SU-DHL-6 (cell line): ENCODE measurements around the gene NCKAP5.

Experiments used
- H2AFZ ChIP-seq: fragments of 200-600 bp; sonication (generic); 2 replicates; pipeline ENCODE4 v1.6.1; 2014; ENCODE audit warnings: low read depth, mild to moderate bottlenecking, moderate library complexity, mixed read lengths, antibody characterized with exemption, low read length; ENCODE audit not compliant: severe bottlenecking
- H3F3A ChIP-seq: fragments of 200-600 bp; shearing (Covaris generic); 2 replicates; pipeline ENCODE4 v1.6.0; 2016; ENCODE audit warnings: antibody characterized with exemption, mild to moderate bottlenecking; ENCODE audit not compliant: insufficient read depth
- H3K27ac ChIP-seq: fragments of 200-600 bp; sonication (generic); 2 replicates; pipeline ENCODE4 v1.5.1; 2016; ENCODE audit warnings: low read depth, mild to moderate bottlenecking, low read length, moderate library complexity, mixed read lengths
- H3K27me3 ChIP-seq: fragments of 200-600 bp; sonication (generic), shearing (Covaris generic); 2 replicates; pipeline ENCODE4 v1.6.0; 2014; ENCODE audit warnings: mild to moderate bottlenecking, low read length
- H3K36me3 ChIP-seq: fragments of 200-600 bp; sonication (generic); 2 replicates; pipeline ENCODE4 v1.6.1; 2014; ENCODE audit warnings: mild to moderate bottlenecking, low read length, mixed read lengths
- H3K4me2 ChIP-seq: fragments of 300-600, 200-600 bp; shearing (Covaris generic), sonication (generic); 2 replicates; pipeline ENCODE4 v1.6.0; 2014; ENCODE audit warnings: low read length, low read depth, mild to moderate bottlenecking; ENCODE audit not compliant: poor library complexity, severe bottlenecking
- H3K4me3 ChIP-seq: fragments of 200-600 bp; sonication (generic); 2 replicates; pipeline ENCODE4 v1.5.1; 2014; ENCODE audit warnings: antibody characterized with exemption, low read length, mild to moderate bottlenecking, mixed read lengths; ENCODE audit not compliant: insufficient read depth, poor library complexity, severe bottlenecking
- H3K79me2 ChIP-seq: fragments of 200-600 bp; sonication (generic); 2 replicates; pipeline ENCODE4 v1.6.1; 2014; ENCODE audit warnings: mild to moderate bottlenecking, low read length, moderate library complexity; ENCODE audit not compliant: insufficient read depth
- H3K9ac ChIP-seq: fragments of 200-600 bp; sonication (generic); 2 replicates; pipeline ENCODE4 v1.7.0; 2014; ENCODE audit warnings: mild to moderate bottlenecking, low read length
- H3K9me2 ChIP-seq: fragments of 200-600 bp; sonication (generic); replicated peaks from 2 replicates; pipeline ENCODE4 v1.6.1; 2014; ENCODE audit warnings: low read length; ENCODE audit not compliant: insufficient read depth
- H3K9me3 ChIP-seq: fragments of 200-600 bp; sonication (generic); 2 replicates; pipeline ENCODE4 v1.6.1; 2014; ENCODE audit warnings: low read length, mixed read lengths; ENCODE audit not compliant: insufficient read depth
- H4K20me1 ChIP-seq: fragments of 200-600 bp; sonication (generic); 2 replicates; pipeline ENCODE4 v1.6.1; 2014; ENCODE audit warnings: low read depth, mild to moderate bottlenecking, antibody characterized with exemption, low read length, moderate library complexity, mixed read lengths
- EZH2phosphoT487 ChIP-seq: fragments of 200-600 bp; sonication (generic), shearing (Covaris generic); conservative IDR thresholded peaks from 2 replicates; pipeline ENCODE4 v1.6.1; 2018; ENCODE audit warnings: mild to moderate bottlenecking, antibody characterized with exemption, low read length, moderate library complexity, mixed read lengths
- TF ChIP-seq, protein P1 (sequence below): fragments of 200-600 bp; sonication (generic); IDR thresholded peaks from one replicate; pipeline ENCODE4 v1.5.1; 2017; ENCODE audit warnings: antibody characterized with exemption, mild to moderate bottlenecking, low read length, moderate library complexity; ENCODE audit not compliant: insufficient read depth, poor library complexity, severe bottlenecking

Gene NCKAP5

GRCh38 chr2:133408671-133409070, 159.6 kb downstream of the NCKAP5 start:
- TF ChIP-seq, protein P1, sequence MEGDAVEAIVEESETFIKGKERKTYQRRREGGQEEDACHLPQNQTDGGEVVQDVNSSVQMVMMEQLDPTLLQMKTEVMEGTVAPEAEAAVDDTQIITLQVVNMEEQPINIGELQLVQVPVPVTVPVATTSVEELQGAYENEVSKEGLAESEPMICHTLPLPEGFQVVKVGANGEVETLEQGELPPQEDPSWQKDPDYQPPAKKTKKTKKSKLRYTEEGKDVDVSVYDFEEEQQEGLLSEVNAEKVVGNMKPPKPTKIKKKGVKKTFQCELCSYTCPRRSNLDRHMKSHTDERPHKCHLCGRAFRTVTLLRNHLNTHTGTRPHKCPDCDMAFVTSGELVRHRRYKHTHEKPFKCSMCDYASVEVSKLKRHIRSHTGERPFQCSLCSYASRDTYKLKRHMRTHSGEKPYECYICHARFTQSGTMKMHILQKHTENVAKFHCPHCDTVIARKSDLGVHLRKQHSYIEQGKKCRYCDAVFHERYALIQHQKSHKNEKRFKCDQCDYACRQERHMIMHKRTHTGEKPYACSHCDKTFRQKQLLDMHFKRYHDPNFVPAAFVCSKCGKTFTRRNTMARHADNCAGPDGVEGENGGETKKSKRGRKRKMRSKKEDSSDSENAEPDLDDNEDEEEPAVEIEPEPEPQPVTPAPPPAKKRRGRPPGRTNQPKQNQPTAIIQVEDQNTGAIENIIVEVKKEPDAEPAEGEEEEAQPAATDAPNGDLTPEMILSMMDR: no peak
- no peak for TF ChIP-seq EZH2phosphoT487
- H3F3A ChIP-seq: no peaks in the 10 kb centered on the region
- no peaks in the 10 kb centered on the region for H3K9me3 ChIP-seq
- no peaks in the 10 kb centered on the region for H3K79me2 ChIP-seq
- no peaks in the 10 kb centered on the region for H3K36me3 ChIP-seq
- H3K27ac ChIP-seq: no peak overlapping the region
- H3K9me2 ChIP-seq: no peaks in the 10 kb centered on the region
- no peak overlapping the region for H3K4me3 ChIP-seq
- H4K20me1 ChIP-seq: no peaks in the 10 kb centered on the region
- H3K4me2 ChIP-seq: no peak overlapping the region
- no peak overlapping the region for H3K9ac ChIP-seq
- H2AFZ ChIP-seq: no peak overlapping the region
- no peaks in the 10 kb centered on the region for H3K27me3 ChIP-seq

DNA sequence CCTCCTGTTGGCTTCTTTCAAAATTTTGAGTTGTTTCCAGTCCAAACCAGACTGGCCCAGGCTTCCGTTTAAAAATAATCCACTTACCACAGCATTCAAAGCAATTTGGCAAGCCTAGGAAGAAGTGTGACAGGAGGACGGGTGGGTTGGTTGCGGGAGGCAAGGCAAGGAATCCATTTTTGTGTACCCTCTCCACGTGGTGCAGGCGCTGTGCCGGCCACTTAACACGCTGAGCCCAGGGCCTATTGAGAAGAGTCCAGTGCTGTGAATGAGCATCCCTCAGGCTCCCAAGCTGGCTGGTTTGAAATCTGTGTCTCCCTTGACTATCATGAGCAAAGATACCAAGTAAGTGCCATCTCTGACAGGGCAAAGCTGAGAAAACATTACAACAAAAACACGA, 160.9 kb downstream of the NCKAP5 start:
- Histone ChIP-seq H2AFZ (no peak overlapping the region), H3F3A (no peaks in the 10 kb centered on the region), H3K4me2 (no peak overlapping the region), H3K4me3 (no peak overlapping the region), H4K20me1 (no peaks in the 10 kb centered on the region), H3K79me2 (no peaks in the 10 kb centered on the region), H3K9ac (no peak overlapping the region), H3K27me3 (no peaks in the 10 kb centered on the region), H3K9me2 (no peaks in the 10 kb centered on the region), H3K27ac (no peak overlapping the region), H3K9me3 (no peaks in the 10 kb centered on the region), H3K36me3 (no peaks in the 10 kb centered on the region)
- TF ChIP-seq, protein P1: no peak
- no peak for TF ChIP-seq EZH2phosphoT487

GRCh38 chr2:133405252-133405651, 163.0 kb downstream of the NCKAP5 start:
- Histone ChIP-seq H3K27me3 (no peaks in the 10 kb centered on the region), H4K20me1 (no peaks in the 10 kb centered on the region), H3K36me3 (no peaks in the 10 kb centered on the region), H3K27ac (no peak overlapping the region), H2AFZ (no peak overlapping the region), H3F3A (no peaks in the 10 kb centered on the region), H3K4me2 (no peak overlapping the region), H3K9me2 (no peaks in the 10 kb centered on the region), H3K4me3 (no peak overlapping the region), H3K79me2 (no peaks in the 10 kb centered on the region), H3K9ac (no peak overlapping the region), H3K9me3 (no peaks in the 10 kb centered on the region)
- TF ChIP-seq EZH2phosphoT487: no peak
- TF ChIP-seq, protein P1: no peak

DNA sequence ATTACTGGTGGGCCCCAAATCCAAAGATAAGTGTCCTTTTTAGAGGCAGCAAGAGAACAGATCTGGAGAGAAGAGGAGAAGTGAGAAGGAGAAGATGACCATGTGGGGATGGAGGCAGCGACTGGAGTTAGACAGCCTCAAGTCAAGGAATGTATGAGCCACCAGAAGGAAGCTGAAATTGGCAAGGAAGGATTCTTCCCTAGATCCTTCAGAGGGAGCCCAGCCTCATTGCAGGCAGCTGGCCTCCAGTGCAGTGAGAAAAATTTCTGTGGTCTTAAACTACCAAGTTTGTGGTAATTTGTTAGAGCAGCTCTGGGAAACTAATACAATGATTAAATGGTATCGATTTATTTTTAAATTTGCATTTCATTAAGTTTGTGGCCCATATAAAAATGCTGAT, 167.9 kb downstream of the NCKAP5 start:
- TF ChIP-seq EZH2phosphoT487: no peak
- TF ChIP-seq, protein P1: no peak
- H3F3A ChIP-seq: no peaks in the 10 kb centered on the region

More for the DNA sequence above, 167.9 kb downstream of the NCKAP5 start:
- Histone ChIP-seq H3K4me2 (no peak overlapping the region), H4K20me1 (no peaks in the 10 kb centered on the region), H3K79me2 (no peaks in the 10 kb centered on the region), H3K9me3 (no peaks in the 10 kb centered on the region), H3K4me3 (no peak overlapping the region), H3K36me3 (no peaks in the 10 kb centered on the region), H3K9me2 (no peaks in the 10 kb centered on the region), H3K27ac (no peak overlapping the region), H2AFZ (no peak overlapping the region), H3K27me3 (no peaks in the 10 kb centered on the region), H3K9ac (no peak overlapping the region)
